Hematopoietic multipotent progenitor cell (in vitro differentiated cells): ENCODE measurements around the gene GATA6. TPM values are rescaled to one million over a fixed set of nuclear protein-coding genes. Genes with fewer than 3 reads are reported as not detected.

ENCODE experiments used
- DNase-seq, 3 donors: peaks; one replicate each; pipeline ENCODE4 v3.0.0-alpha.2; 2011 to 2015; ENCODE audit warnings: low read depth in 2 of 3, low spot score in 2 of 3
- total RNA-seq: library from RNA; depleted of rRNA; stranded (reverse); fragments of >200 nt; gene quantifications from one replicate; pipeline ENCODE4 v1.2.3, GENCODE V29; 2012

The GATA6 gene
- total RNA-seq, 1 donor, result not detected

GRCh38 chr18:22166069-22166950 is 3.1 kb upstream of the GATA6 start:
- DNase-seq, result no peak

GRCh38 chr18:22167091-22167470 is 2.3 kb upstream of the GATA6 start:
- DNase-seq, result no peak

GRCh38 chr18:22167471-22168241 is 1.7 kb upstream of the GATA6 start:
- peak in 1 of 3 donors; percentile 52 for DNase-seq

GRCh38 chr18:22168360-22168921 is 948 bp upstream of the GATA6 start:
- peak in 1 of 3 donors; percentile 55 for DNase-seq

GRCh38 chr18:22169889-22170420 is 566 bp downstream of the GATA6 start:
- DNase-seq, result peak in 1 of 3 donors; percentile 38

- no peak for DNase-seq
Measured at GRCh38 chr18:22170421-22171257, 1.2 kb downstream of the GATA6 start.

GRCh38 chr18:22171258-22172119 is 2.1 kb downstream of the GATA6 start:
- DNase-seq, result no peak

GRCh38 chr18:22172120-22172582 is 2.8 kb downstream of the GATA6 start:
- no peak for DNase-seq

- DNase-seq, result no peak
Measured at GRCh38 chr18:22172594-22173049, 3.2 kb downstream of the GATA6 start.

- no peak for DNase-seq
Measured at GRCh38 chr18:22173221-22173927, 4.0 kb downstream of the GATA6 start.

- no peak for DNase-seq
Measured at GRCh38 chr18:22173928-22174301, 4.5 kb downstream of the GATA6 start.

- DNase-seq, result no peak
Measured at GRCh38 chr18:22174341-22175145, 5.2 kb downstream of the GATA6 start.

GRCh38 chr18:22175346-22175745 is 6.0 kb downstream of the GATA6 start:
- DNase-seq, result no peak

- DNase-seq, result no peak
Measured at GRCh38 chr18:22176420-22177326, 7.3 kb downstream of the GATA6 start.

- DNase-seq, result no peak
Measured at GRCh38 chr18:22177327-22177871, 8.0 kb downstream of the GATA6 start.

- DNase-seq, result no peak
Measured at GRCh38 chr18:22179174-22179573, 9.8 kb downstream of the GATA6 start.
